ENCODE results near the gene C6orf15.

Gene C6orf15

GRCh38 chr6:31130751-31131150 is 18.4 kb upstream of the C6orf15 start:
- no peak for DNase-seq (ENCODE audit: low read depth in 2 of 2)

- DNase-seq (ENCODE audit: low read depth in 2 of 2) = no peak
These were observed 16.8 kb upstream of the C6orf15 start for GRCh38 chr6:31129130-31129529.

- DNase-seq (ENCODE audit: low read depth in 2 of 2) = peak; percentile 57 to 72
These were observed 15.8 kb upstream of the C6orf15 start for GRCh38 chr6:31128093-31128676.

GRCh38 chr6:31126396-31127175 is 14.2 kb upstream of the C6orf15 start:
- no peak for DNase-seq (ENCODE audit: low read depth in 2 of 2)

GRCh38 chr6:31125586-31126363 is 13.4 kb upstream of the C6orf15 start:
- no peak for DNase-seq (ENCODE audit: low read depth in 2 of 2)

- no peak for DNase-seq (ENCODE audit: low read depth in 2 of 2)
These were observed 12.8 kb upstream of the C6orf15 start for GRCh38 chr6:31125162-31125561.

GRCh38 chr6:31122791-31123706 is 10.7 kb upstream of the C6orf15 start:
- no peak for DNase-seq (ENCODE audit: low read depth in 2 of 2)

GRCh38 chr6:31121131-31121790 is 8.9 kb upstream of the C6orf15 start:
- DNase-seq (ENCODE audit: low read depth in 2 of 2) = no peak

GRCh38 chr6:31120151-31120915 is 8.0 kb upstream of the C6orf15 start, which contains the start of gene CDSN:
Gene CDSN (minus strand): TSS chr6:31120446. CDS start chr6:31120419, 27 bp downstream.
- DNase-seq (ENCODE audit: low read depth in 2 of 2) = no peak

- DNase-seq (ENCODE audit: low read depth in 2 of 2) = no peak
These were observed 5.8 kb upstream of the C6orf15 start for GRCh38 chr6:31118178-31118577.

GRCh38 chr6:31116661-31117385 is 4.4 kb upstream of the C6orf15 start:
- DNase-seq (ENCODE audit: low read depth in 2 of 2) = no peak

- no peak for DNase-seq (ENCODE audit: low read depth in 2 of 2)
These were observed 3.7 kb upstream of the C6orf15 start for GRCh38 chr6:31115941-31116560.

GRCh38 chr6:31114970-31115849 is 2.8 kb upstream of the C6orf15 start:
- no peak for DNase-seq (ENCODE audit: low read depth in 2 of 2)

GRCh38 chr6:31114541-31114878 is 2.1 kb upstream of the C6orf15 start, which contains the start of gene PSORS1C1:
Gene PSORS1C1 (plus strand): TSS chr6:31114800. CDS start chr6:31129633, 14,833 bp downstream.
- no peak for DNase-seq (ENCODE audit: low read depth in 2 of 2)

- no peak for DNase-seq (ENCODE audit: low read depth in 2 of 2)
These were observed 1.6 kb upstream of the C6orf15 start for GRCh38 chr6:31113861-31114540.

- no peak for DNase-seq (ENCODE audit: low read depth in 2 of 2)
These were observed 663 bp downstream of the C6orf15 start for GRCh38 chr6:31111712-31112111.

GRCh38 chr6:31110825-31111582 is 1.4 kb downstream of the C6orf15 start:
- DNase-seq (ENCODE audit: low read depth in 2 of 2) = no peak
